ENCODE results near the gene C1orf159. TPM values are rescaled to one million over a fixed set of nuclear protein-coding genes. Genes with fewer than 3 reads are reported as not detected.

Gene C1orf159
- total and polyA plus RNA-seq, 12 donors = 0.55 to 54.3 (median 11.3) TPM

- no peaks in the 10 kb centered on the region for H3K36me3 ChIP-seq (replicated peaks in 1 of 2)
- no peaks in the 10 kb centered on the region for H3K4me1 ChIP-seq (replicated peaks in 1 of 2)
- H3K9me3 ChIP-seq (replicated peaks in 1 of 3) = no peaks in the 10 kb centered on the region
- no peaks in the 10 kb centered on the region for H3K27me3 ChIP-seq
- TF ChIP-seq CTCF (IDR thresholded peaks at IDR 0.05) (no peak), POLR2A (IDR thresholded peaks at IDR 0.05) (no peak)
- no peak overlapping the region for H3K27ac ChIP-seq
- no peak overlapping the region for H3K4me3 ChIP-seq
- WGBS, 4 donors = 83 to 93% (median 92%) methylated on average over 1 to 21 of the region's 21 CpGs
- no peak for DNase-seq
- intact Hi-C loops (cut with DNase I) = no loop called here
These were observed 35.4 kb upstream of the C1orf159 start for GRCh38 chr1:1151306-1151705.

GRCh38 chr1:1150100-1150499 is 34.2 kb upstream of the C1orf159 start:
- 69 to 82% (median 73%) methylated on average over 3 to 12 of the region's 12 CpGs for WGBS, 4 donors
- intact Hi-C loops (cut with DNase I) = no loop called here

GRCh38 chr1:1149416-1149815 is 33.5 kb upstream of the C1orf159 start:
- Histone ChIP-seq H3K4me3 (no peak overlapping the region), H3K27ac (no peak overlapping the region), H3K9me3 (replicated peaks in 1 of 3) (no peaks in the 10 kb centered on the region), H3K27me3 (no peaks in the 10 kb centered on the region), H3K4me1 (replicated peaks in 1 of 2) (no peaks in the 10 kb centered on the region), H3K36me3 (replicated peaks in 1 of 2) (no peaks in the 10 kb centered on the region)
- TF ChIP-seq POLR2A (IDR thresholded peaks at IDR 0.05) (no peak), CTCF (IDR thresholded peaks at IDR 0.05) (no peak)
- WGBS, 4 donors = 75 to 83% (median 79%) methylated on average over 13 to 15 of the region's 15 CpGs
- no peak for DNase-seq
- intact Hi-C loops (cut with DNase I) = no loop called here

More at GRCh38 chr1:1150100-1150499, 34.2 kb upstream of the C1orf159 start:
- Histone ChIP-seq H3K36me3 (replicated peaks in 1 of 2) (no peaks in the 10 kb centered on the region), H3K4me3 (no peak overlapping the region), H3K27ac (no peak overlapping the region), H3K27me3 (no peaks in the 10 kb centered on the region), H3K4me1 (replicated peaks in 1 of 2) (no peaks in the 10 kb centered on the region), H3K9me3 (replicated peaks in 1 of 3) (no peaks in the 10 kb centered on the region)
- TF ChIP-seq POLR2A (IDR thresholded peaks at IDR 0.05) = no peak
- no peak for TF ChIP-seq CTCF (IDR thresholded peaks at IDR 0.05)
- no peak for DNase-seq

GRCh38 chr1:1148569-1148968 is 32.7 kb upstream of the C1orf159 start:
- 74 to 84% (median 81%) methylated on average over 22 to 24 of the region's 24 CpGs for WGBS, 4 donors

More at GRCh38 chr1:1148569-1148968, 32.7 kb upstream of the C1orf159 start:
- intact Hi-C loops (cut with DNase I) = no loop called here
- no peak overlapping the region for H3K27ac ChIP-seq
- no peaks in the 10 kb centered on the region for H3K9me3 ChIP-seq (replicated peaks in 1 of 3)
- H3K27me3 ChIP-seq = no peaks in the 10 kb centered on the region
- no peak for TF ChIP-seq POLR2A (IDR thresholded peaks at IDR 0.05)
- no peak for TF ChIP-seq CTCF (IDR thresholded peaks at IDR 0.05)
- no peak for DNase-seq
- H3K36me3 ChIP-seq (replicated peaks in 1 of 2) = no peaks in the 10 kb centered on the region
- H3K4me3 ChIP-seq = no peak overlapping the region
- no peaks in the 10 kb centered on the region for H3K4me1 ChIP-seq (replicated peaks in 1 of 2)
